H1 (cell line): ENCODE results near the gene CAPN10.

Source experiments
- BACH1 ChIP-seq: IDR thresholded peaks from 2 replicates; pipeline ENCODE4 v1.6.1; 2012; ENCODE audit warnings: low read length, improper control_type of control experiment
- BRCA1 ChIP-seq: IDR thresholded peaks from 2 replicates; pipeline ENCODE4 v1.6.1; 2012; ENCODE audit warnings: low read depth, low read length, improper control_type of control experiment
- EZH2 ChIP-seq: fragments of 200-600 bp; sonication (generic); IDR thresholded peaks from 2 replicates; pipeline ENCODE4 v1.7.1; 2012; ENCODE audit warnings: low read depth, mild to moderate bottlenecking, moderate library complexity, low read length, inconsistent platforms; ENCODE audit not compliant: severe bottlenecking
- HDAC6 ChIP-seq: IDR thresholded peaks from one replicate; pipeline ENCODE4 v1.7.1; 2012; ENCODE audit warnings: low read depth, mild to moderate bottlenecking, inconsistent platforms, low read length, moderate library complexity
- JUN ChIP-seq: IDR thresholded peaks from 2 replicates; pipeline ENCODE4 v1.6.1; 2011; ENCODE audit warnings: low read depth, mild to moderate bottlenecking, improper control_type of control experiment, low read length
- PHF8 ChIP-seq: fragments of 200-600 bp; sonication (generic); conservative IDR thresholded peaks from 2 replicates; pipeline ENCODE4 v1.7.1; 2012; ENCODE audit warnings: low read depth, mild to moderate bottlenecking, inconsistent platforms, low read length, moderate library complexity
- POLR2AphosphoS5 ChIP-seq: IDR thresholded peaks from 2 replicates; pipeline ENCODE4 v1.6.1; 2011; ENCODE audit warnings: low read depth, low read length
- SAP30 ChIP-seq: fragments of 300-600 bp; sonication (generic); IDR thresholded peaks from 2 replicates; pipeline ENCODE4 v1.7.1; 2012; ENCODE audit warnings: low read length, moderate library complexity, mild to moderate bottlenecking, inconsistent platforms; ENCODE audit not compliant: insufficient read depth, insufficient replicate concordance
- SP1 ChIP-seq: IDR thresholded peaks from 2 replicates; pipeline ENCODE4 v1.6.1; 2011; ENCODE audit warnings: low read depth, low read length
- SRF ChIP-seq: IDR thresholded peaks from 2 replicates; pipeline ENCODE4 v1.6.1; 2011; ENCODE audit warnings: mild to moderate bottlenecking, low read depth, low read length, moderate library complexity
- TF ChIP-seq, protein P1 (sequence below): IDR thresholded peaks from 2 replicates; pipeline ENCODE4 v1.6.1; 2011; ENCODE audit warnings: low read depth, mild to moderate bottlenecking, low read length; ENCODE audit not compliant: insufficient read depth
- TF ChIP-seq, protein P2 (sequence below), 3 experiments: IDR thresholded peaks; 1 replicate in 2 of 3; 2 replicates in 1 of 3; pipeline versions ENCODE4 v1.5.1 to v1.6.1; 2011; ENCODE audit warnings: low read length in 3 of 3, mild to moderate bottlenecking in 3 of 3, inconsistent platforms in 2 of 3, low read depth in 1 of 3, moderate library complexity in 1 of 3; ENCODE audit not compliant: insufficient read depth in 1 of 3; ENCODE audit errors: control extremely low read depth in 1 of 3
- TF ChIP-seq, protein P3 (sequence below): IDR thresholded peaks from 2 replicates; pipeline ENCODE4 v1.6.1; 2012; ENCODE audit warnings: inconsistent platforms

DNA sequence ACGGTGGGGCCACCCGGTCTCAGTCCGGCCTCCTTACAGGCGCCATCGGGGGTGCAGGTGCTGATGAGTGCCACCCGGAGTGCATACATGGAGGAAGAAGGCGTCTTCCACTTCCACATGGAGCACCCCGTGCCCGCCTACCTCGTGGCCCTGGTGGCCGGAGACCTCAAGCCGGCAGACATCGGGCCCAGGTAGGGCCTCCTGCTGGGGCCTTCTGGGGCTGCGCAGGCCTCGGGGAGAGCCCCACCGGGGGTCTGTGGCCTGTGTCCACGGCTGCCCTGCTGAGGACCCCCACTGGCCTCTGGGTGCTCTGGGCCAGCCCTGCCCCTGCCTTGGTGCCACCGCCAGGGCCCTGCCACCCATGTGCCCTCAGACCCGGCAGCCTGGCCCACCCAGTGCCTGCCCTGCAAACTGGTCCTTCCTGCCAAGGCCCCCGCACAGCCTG is 13.4 kb upstream of the CAPN10 start:
- TF ChIP-seq EZH2 (no peak), SP1 (no peak), JUN (no peak), HDAC6 (no peak), POLR2AphosphoS5 (no peak), SAP30 (no peak), PHF8 (no peak), BRCA1 (no peak), SRF (no peak), BACH1 (no peak)
- TF ChIP-seq, protein P1, sequence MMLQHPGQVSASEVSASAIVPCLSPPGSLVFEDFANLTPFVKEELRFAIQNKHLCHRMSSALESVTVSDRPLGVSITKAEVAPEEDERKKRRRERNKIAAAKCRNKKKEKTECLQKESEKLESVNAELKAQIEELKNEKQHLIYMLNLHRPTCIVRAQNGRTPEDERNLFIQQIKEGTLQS = no peak
- TF ChIP-seq, protein P2, sequence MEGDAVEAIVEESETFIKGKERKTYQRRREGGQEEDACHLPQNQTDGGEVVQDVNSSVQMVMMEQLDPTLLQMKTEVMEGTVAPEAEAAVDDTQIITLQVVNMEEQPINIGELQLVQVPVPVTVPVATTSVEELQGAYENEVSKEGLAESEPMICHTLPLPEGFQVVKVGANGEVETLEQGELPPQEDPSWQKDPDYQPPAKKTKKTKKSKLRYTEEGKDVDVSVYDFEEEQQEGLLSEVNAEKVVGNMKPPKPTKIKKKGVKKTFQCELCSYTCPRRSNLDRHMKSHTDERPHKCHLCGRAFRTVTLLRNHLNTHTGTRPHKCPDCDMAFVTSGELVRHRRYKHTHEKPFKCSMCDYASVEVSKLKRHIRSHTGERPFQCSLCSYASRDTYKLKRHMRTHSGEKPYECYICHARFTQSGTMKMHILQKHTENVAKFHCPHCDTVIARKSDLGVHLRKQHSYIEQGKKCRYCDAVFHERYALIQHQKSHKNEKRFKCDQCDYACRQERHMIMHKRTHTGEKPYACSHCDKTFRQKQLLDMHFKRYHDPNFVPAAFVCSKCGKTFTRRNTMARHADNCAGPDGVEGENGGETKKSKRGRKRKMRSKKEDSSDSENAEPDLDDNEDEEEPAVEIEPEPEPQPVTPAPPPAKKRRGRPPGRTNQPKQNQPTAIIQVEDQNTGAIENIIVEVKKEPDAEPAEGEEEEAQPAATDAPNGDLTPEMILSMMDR (IDR thresholded peaks at IDR 0.05; ENCODE audit: control extremely low read depth in 1 of 3, insufficient read depth in 1 of 3, low read depth in 1 of 3, low read length in 3 of 3) = no peak
- TF ChIP-seq, protein P3, sequence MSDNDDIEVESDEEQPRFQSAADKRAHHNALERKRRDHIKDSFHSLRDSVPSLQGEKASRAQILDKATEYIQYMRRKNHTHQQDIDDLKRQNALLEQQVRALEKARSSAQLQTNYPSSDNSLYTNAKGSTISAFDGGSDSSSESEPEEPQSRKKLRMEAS = no peak
